ENCODE results near the gene ARL2BP.

Gene ARL2BP

DNA sequence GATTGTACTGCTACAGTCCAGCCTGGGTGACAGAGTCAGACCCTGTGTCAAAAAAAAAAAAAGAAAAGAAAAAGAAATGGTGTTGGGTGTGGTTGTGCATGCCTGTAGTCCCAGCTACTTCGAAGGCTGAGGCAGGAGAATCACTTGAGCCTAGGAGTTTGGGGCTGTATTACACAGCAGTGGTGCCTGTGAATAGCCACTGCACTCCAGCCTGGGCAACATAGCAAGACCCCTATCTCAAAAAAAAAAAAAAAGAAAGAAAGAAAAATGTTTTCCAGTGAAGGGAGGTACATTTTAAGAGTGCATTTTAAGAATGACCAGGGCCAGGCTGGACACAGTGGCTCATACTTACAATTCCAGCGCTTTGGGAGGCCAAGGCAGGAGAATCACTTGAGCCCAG is 6.3 kb downstream of the ARL2BP start:
- H3K27me3 ChIP-seq (replicated peaks) = no peaks in the 10 kb centered on the region
- no peak overlapping the region for H3K27ac ChIP-seq
- peaks cover 39% of the 10 kb centered on the region for H3K36me3 ChIP-seq (replicated peaks)
- DNase-seq = no peak
- in situ Hi-C loops (cut with HindIII; ENCODE audit: low pct_ligation_motif_present, low sequenced_read_pairs) = no loop called here
- no peak overlapping the region for H3K4me3 ChIP-seq (ENCODE audit: low read depth, low read length)
- TF ChIP-seq CTCF (IDR thresholded peaks at IDR 0.05; ENCODE audit: low read depth, low read length, missing control alignments) = no peak

DNA sequence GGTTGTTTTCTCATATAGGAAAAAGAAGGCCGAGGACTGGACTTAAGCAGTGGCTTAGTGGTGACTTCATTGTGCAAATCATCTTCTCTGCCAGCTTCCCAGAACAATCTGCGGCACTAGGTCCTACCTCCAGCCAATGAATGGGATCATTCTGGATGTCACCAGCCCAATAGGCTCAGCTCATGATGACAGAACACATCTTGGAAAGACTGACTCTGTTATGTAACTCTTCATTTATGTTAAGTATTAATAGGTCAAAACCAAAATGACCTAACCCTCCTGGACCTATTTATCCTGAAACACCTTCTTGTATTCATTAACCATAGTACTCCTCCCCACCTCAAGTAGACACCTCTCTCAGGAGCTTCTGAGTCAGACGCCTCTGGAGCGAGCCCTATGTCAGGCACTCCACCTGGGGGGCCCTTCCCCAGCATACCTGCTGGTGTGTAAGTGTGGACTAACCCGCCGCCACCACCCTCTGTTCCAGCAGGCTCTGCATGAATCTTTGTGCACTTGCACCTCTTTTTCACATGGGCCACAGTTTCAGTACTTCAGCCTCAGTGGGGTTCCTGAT is 7.2 kb downstream of the ARL2BP start:
- Histone ChIP-seq H3K27ac (no peak overlapping the region), H3K27me3 (replicated peaks) (no peaks in the 10 kb centered on the region), H3K36me3 (replicated peaks) (peaks cover 39% of the 10 kb centered on the region), H3K4me3 (ENCODE audit: low read depth, low read length) (no peak overlapping the region)
- no peak for DNase-seq
- in situ Hi-C loops (cut with HindIII; ENCODE audit: low pct_ligation_motif_present, low sequenced_read_pairs) = no loop called here
- no peak for TF ChIP-seq CTCF (IDR thresholded peaks at IDR 0.05; ENCODE audit: low read depth, low read length, missing control alignments)

DNA sequence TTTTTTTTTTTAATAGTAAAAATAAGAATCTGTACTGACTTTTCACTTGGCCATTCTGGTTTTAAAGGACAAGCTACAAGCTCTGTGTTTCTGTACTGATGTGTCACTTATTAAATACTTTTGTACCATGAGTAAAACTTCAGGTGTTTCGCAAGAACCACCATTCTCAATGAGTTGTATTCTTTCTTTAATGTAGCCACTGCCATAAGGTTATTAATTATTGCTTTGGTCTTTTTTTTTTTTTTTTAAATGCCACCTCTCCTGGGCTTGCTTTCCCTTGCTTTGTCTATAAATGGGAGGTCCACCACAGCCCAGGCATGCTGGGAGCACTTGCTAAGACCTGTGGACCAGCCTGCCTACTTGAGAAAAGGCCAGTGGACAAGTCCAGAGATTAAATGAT is 8.4 kb downstream of the ARL2BP start:
- TF ChIP-seq CTCF (IDR thresholded peaks at IDR 0.05; ENCODE audit: low read depth, low read length, missing control alignments) = no peak
- Histone ChIP-seq H3K27ac (no peak overlapping the region), H3K27me3 (replicated peaks) (no peaks in the 10 kb centered on the region), H3K36me3 (replicated peaks) (peaks cover 38% of the 10 kb centered on the region), H3K4me3 (ENCODE audit: low read depth, low read length) (no peak overlapping the region)
- in situ Hi-C loops (cut with HindIII; ENCODE audit: low pct_ligation_motif_present, low sequenced_read_pairs) = no loop called here
- no peak for DNase-seq

DNA sequence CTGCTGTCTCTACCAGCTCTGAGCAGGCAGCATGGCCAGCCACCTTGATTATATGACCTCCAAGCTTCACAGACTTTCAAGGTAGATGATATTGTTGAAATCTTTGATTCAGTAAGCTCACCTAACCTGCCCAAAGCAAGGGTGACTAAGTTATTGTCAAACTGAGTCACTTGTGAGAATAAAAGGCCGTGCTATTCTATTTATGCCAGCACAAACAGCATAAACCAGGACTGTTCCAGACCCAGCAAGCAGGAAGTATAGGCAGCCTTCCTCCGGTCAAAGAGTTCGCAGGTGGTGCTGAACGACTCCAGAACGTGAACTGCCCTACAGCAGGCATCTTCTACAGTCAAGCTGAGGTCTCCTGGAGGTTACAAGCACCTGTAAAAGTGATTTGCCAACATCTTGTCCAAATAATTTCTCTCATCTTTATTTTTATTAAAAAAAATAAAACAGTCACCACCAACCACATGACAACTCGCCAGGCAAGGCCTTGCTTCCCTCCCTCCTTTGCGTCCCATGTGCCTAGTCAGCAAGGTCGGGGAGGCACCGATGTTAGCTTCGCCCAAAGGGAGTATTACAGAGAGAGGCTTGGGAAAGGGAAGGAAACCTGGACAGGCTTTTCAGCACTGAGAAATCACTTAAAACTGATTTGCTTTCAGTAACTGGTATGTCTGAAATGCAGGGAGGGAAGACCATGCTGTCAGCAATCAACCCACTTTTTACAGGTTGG is 10.8 kb downstream of the ARL2BP start:
- Histone ChIP-seq H3K4me3 (ENCODE audit: low read depth, low read length) (no peak overlapping the region), H3K27ac (no peak overlapping the region), H3K36me3 (replicated peaks) (peaks cover 19% of the 10 kb centered on the region), H3K27me3 (replicated peaks) (no peaks in the 10 kb centered on the region)
- in situ Hi-C loops (cut with HindIII; ENCODE audit: low pct_ligation_motif_present, low sequenced_read_pairs) = no loop called here
- no peak for DNase-seq
- no peak for TF ChIP-seq CTCF (IDR thresholded peaks at IDR 0.05; ENCODE audit: low read depth, low read length, missing control alignments)

GRCh38 chr16:57256601-57257395 is 11.7 kb downstream of the ARL2BP start:
- Histone ChIP-seq H3K27me3 (replicated peaks) (no peaks in the 10 kb centered on the region), H3K4me3 (ENCODE audit: low read depth, low read length) (no peak overlapping the region), H3K27ac (no peak overlapping the region), H3K36me3 (replicated peaks) (peaks cover 15% of the 10 kb centered on the region)
- no peak for TF ChIP-seq CTCF (IDR thresholded peaks at IDR 0.05; ENCODE audit: low read depth, low read length, missing control alignments)
- in situ Hi-C loops (cut with HindIII; ENCODE audit: low pct_ligation_motif_present, low sequenced_read_pairs) = no loop called here
- DNase-seq = no peak

All from brain microvascular endothelial cell (primary cell).